NCI-H748 treated with DMSO at 0.1 percent for 48 hours (cell line): ENCODE measurements around the gene PLAU.
"Not testable (repeated sequence)": the region's sequence is repeated elsewhere in the genome, so short reads cannot be mapped to it uniquely, and the experiment has no call there.

ENCODE experiments used
- DNase-seq: peaks from one replicate; lab custom pipeline; 2025; lab: John Stamatoyannopoulos, UW

PLAU gene

DNA sequence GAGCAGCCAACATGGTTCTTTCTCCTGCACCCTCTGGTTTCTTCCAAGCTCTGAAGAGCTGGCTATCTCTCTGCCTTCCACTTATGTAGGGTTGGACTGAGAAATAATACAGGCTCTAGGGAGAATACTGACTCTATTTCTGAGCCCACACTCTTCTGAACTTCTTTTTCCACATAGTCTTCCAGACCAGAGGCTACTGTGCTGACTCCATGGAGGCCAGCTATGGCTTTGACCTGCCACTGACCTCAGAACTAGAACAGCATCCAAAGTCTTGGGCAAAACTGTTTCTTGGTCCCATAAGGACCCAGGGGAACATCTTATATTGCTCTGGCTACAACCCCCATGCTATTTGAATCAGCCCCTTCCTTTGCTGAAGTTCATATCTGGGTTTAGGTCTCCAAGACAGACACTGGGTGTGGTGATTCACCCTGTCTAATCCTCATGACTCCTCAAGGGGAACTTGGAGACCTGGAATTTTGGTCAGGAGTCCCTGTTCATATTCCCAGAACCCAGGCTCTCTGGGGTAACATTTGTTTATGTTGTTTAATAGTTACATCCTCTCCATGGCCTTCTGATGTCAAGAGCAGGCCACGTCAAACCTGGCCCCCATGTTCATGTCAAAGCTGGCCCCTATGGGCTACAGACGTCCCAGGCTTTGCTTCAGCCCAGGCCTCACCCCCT, 12.1 kb upstream of the PLAU start:
- DNase-seq = no peak

DNA sequence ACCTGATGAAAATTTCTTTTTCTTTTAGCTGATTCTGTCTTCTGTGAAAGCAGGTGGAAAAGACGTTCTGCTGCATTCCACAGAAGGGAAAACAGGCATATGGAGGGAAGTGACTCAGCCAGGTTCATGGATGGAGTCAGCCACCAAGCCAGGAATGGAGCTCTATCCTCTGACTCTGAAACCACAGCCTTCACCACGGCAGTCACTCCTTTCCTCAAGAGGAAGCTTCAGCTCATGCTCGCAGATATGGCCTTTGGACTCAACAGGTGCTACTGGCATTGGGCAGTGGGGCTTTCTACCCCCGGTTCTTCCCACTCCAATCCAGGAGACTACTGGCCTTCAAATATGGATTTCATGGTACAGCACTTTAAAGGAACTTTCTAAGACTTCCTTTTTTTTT, 11.5 kb upstream of the PLAU start:
- DNase-seq = no peak

DNA sequence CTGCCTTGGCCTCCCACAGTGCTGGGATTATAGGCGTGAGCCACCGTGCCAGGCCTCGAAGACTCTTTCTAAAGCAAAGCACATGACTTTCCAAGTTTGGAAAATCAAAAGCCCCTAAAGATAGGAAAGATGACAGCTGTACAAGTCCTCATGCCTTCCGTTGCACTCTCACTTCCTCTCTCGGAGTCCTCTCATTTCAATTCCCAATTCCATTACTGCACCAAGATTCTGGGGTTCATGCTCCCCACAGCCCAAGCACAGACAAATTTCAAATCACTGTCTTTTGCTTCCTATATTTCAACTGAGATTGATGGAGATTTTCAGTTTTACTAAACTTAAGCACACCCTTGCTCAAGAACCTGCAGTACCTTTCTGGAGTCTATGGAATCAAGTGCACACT, 10.9 kb upstream of the PLAU start:
- DNase-seq = no peak

DNA sequence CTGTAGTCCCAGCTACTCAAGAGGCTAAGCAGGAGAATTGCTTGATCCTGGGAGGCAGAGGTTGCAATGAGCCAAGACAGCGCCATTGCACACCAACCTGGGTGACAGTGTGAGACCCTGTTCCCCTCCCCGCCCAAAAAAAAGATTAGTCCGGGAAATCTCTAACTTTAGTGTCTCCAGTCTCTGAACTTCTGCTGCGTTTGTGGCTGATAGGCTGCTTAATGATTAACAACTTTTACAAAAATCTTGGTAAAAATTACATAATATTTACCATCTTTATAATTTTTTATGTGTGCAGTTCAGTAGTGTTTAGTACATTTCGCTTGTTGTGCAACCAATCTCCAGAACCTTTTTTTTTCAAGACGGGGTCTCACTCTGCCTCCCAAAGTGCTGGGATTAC, 9.7 kb upstream of the PLAU start:
- no peak for DNase-seq

DNA sequence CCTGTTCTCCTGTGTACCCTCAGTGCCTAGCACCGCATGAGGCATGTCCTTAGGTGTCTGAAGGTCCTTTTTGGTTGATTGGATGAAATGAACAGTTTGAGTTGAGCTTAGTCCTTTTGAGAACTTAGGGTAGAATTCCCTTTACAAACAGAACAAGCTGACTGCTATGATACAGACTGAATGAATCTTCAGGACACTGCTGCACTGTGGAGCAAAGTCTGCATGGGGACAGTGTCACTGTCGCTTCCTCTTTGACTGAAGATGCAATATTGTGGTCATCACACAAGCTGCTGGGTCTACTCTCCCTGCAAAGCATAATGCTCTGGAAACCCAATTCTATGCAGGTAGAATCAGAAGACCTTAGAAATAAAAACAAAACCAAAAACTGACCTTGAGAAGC, 8.6 kb upstream of the PLAU start:
- no peak for DNase-seq

DNA sequence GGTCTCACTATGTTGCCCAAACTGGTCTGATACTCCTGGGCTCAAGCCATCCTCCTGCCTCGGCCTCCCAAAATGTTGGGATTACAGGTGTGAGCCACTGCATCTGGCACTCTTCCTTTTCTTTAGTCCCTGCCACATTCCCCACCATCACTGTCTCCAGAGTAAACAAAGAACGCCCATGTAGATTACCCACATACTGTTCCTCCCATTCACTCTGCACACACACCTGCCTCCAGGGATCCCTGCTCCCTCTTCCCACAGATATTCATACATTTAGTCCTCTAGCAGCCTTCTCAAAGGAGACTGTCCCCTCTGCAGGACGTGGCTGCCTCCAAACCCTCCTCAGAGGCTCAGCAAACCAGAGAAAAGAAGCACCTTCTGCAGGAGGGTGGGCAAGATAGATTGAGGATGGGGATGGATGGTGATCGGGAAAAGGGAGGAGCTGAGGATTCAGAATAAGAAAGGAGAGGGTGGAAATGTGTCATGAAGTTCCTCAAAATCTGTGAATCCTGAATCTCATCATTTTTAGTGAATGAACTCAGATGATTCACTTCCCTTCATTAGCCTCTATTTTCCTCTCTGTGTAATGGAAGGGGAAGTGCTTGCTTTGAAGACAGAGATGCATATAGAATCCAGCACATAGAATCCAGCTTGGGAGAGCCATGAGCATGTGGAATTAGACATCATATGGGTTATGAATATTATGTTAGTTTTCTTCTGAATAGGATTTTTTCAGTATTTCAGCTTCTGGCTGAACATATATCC, 5.5 kb upstream of the PLAU start:
- no peak for DNase-seq

DNA sequence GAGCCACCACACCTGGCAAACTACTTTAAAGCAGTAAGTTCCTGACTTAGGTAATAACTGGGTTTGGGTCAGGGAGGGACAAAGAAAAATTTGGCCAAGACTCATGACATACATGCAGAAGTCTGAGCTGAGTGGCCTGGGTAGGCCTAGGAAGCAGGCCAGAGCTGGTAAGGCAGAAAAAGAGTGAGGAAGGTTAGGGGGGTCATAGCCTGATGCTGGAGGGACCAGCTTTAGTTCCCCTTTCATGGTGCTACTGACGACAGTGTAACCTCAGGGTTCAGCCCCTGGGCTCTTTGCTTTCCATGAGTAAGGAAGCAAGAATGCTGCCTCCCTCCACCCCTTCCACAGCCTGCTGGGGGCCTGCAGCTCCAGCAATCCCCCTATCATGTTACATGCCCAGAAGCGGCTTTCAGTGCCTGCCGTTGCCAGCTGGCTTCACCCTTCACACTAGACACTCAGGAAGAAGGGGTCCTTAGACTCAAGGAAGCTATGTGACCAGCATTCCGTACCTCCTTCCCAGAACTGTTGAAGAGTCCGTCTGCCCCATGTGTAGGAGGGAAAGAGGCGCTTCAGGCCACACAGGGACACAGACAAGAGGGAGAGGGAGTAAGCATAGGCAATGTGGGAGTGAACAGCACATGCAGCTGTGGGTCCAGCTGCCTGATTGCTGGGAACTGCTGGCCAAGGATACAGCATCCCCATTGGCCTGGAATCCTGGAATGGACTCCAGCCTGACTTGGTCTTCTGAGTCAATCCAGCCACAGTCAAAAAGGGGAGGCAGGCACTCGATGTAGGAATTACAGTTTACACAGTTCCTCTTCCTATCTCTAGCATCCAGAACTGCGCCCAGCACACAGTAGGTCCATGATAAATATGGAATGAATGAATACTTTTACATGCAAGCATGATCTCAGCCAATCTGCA, 4.1 kb upstream of the PLAU start:
- DNase-seq = no peak

DNA sequence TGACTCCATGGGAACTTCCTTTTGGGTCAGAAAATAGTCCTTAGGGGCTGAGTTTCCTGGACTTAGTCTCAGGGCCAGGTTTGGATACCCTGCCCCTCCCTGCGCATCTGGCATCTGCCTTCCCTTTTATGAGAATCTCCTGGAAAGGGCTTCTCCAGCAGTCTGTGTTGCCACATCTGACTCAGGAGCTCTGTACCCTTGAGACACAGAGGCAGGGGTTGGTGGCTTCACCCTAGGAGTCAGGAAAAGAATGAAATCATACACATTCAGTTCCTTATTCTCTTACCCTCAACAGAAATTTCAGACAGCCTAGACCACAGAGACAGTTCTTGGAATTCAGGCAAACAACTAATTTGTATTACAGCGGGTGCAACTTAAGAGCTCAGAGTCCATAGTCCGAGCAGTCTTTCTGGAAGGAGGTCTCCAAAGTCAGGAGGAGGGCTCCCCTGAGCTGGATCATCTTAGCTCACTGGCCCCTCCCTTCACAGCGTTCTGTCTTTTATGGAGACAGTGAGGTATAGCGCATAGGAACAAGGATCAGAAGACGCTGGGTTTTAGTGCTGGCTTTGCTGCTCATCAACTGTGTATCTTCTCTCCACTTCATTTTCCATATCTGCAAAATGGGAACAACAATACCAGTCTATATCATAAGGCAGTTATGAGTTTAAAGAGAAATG, 3.0 kb upstream of the PLAU start:
- no peak for DNase-seq

DNA sequence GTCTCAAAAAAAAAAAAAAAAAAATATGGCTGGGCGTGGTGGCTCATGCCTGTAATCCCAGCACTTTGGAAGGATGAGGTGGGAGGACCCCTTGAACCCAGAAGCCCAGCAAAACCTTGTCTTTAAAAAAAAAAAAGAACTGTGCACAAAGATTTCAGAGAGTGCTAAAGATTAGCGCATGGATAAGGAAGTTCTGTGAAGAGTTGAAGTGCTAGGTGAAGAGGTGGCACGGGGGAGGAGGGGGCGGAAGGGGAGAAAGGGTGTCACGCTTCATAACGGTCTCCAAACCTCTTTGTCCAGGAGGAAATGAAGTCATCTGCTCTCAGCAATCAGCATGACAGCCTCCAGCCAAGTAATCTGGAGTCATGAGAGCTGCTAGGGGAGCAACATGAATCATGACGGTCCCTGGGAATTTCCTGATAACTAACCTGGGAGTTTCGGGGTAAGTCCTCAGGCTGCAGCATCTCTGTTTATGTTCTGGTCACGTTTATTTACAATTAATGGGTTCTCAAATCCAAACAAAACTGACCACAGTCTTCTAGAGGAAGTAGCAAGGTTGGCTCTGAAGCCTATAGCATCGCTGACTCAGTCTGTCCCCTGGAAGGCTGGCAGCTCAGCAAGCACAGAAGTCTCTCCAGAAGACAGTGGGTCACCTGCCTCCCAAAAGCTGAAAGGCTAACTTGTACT, 1.9 kb upstream of the PLAU start:
- DNase-seq = no peak

DNA sequence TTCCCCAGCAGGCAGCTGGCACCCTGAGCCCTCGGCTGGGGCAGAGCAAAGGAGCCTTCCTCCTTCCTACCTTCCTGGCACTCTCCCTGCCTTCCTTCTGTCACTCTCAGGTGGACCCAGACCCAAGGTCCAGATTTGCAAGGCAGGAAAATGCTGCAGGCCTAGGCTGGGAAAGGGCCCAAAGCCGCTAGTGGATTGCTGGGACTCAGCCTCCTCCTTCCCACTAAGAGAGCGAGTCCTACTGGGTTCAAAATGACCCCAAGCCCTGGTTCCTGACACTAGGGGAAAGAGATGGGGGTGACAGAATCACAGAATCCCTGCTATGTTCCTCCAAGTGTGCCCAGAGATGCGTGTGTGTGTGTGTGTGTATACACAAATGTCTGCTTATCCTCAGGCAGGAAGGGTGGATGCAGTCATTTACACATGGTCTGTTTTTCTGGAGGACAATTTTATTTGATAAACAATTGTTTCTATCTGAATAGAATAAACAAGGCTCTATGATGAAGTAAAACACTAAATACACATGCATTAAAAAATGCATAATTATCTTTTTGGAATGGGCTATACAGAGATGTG, 1.3 kb upstream of the PLAU start:
- no peak for DNase-seq

DNA sequence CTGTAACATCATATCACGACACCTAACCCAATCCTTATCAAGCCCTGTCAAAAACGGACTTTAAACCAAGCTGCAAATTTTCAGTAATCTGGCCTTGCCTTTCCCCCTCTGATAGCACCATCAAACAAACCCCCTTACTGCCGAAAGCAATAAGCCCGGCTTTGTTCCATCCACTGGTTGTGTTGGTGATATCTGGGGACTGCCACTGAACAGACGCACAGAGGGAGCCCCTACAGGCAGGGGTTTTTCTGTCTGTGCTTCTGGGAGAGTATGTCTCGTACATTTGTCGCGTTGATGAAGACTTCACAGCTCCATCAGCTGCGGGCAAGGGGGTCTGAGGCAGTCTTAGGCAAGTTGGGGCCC, 550 bp upstream of the PLAU start:
- no peak for DNase-seq

DNA sequence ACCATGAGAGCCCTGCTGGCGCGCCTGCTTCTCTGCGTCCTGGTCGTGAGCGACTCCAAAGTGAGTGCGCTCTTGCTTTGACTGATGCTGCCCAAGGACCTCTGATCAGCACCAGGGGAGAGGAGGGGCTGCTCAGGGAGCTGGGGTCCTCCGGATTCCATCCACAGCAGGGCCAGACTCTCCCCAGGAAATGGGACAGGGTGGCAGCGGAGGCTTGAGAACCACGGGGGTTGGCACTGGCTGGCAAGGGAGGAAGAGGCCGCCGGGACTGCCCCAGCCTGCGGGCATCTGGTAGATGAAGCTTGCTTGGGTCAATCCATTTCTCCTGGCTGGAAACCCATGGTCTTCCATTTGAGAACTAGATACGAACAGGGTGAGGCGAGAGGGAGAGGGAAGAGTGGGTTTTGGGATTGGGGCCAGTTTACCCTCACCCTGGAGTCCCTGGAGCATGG, 647 bp downstream of the PLAU start:
- no peak for DNase-seq

DNA sequence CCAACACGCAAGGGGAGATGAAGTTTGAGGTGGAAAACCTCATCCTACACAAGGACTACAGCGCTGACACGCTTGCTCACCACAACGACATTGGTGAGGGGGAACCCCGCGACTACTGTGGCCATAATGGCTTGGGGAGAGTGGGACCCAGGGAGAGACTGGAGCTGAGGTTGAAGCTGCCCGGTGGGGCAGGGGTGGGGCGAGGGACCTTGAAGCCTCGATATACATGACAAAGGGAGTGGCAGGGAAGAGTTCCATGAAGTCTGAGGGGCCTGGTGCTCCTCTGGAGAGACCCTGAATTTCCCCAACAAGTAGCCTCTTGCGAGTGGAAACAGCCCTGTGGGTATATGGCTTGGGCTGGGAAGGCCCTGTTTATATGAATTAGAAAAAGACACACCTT, 3.1 kb downstream of the PLAU start:
- no peak for DNase-seq

DNA sequence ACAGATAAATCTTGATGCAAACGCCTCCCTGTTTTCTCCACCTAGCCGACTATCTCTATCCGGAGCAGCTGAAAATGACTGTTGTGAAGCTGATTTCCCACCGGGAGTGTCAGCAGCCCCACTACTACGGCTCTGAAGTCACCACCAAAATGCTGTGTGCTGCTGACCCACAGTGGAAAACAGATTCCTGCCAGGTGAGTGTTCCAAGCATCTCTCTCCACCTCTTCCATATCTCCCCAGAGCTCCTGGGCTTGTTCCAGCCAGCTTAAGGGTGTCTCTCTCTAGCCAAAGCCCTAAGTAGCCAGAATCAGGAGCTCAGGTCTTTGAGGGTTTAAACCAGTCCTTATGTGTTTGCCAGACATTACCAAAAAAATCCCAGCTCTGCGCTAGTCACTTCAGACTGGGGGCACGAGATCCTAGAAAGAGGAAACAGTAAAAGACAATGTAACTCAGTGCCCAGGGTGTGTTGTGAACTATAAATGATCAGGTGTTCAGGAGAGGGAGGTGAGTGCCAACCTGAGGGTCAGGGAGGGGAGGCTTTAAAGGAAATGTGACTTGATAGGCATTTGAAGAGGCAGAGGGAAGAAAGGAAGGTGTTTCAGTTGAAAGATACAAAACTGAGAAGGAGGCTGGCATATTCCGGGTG, 4.4 kb downstream of the PLAU start:
- no peak for DNase-seq

DNA sequence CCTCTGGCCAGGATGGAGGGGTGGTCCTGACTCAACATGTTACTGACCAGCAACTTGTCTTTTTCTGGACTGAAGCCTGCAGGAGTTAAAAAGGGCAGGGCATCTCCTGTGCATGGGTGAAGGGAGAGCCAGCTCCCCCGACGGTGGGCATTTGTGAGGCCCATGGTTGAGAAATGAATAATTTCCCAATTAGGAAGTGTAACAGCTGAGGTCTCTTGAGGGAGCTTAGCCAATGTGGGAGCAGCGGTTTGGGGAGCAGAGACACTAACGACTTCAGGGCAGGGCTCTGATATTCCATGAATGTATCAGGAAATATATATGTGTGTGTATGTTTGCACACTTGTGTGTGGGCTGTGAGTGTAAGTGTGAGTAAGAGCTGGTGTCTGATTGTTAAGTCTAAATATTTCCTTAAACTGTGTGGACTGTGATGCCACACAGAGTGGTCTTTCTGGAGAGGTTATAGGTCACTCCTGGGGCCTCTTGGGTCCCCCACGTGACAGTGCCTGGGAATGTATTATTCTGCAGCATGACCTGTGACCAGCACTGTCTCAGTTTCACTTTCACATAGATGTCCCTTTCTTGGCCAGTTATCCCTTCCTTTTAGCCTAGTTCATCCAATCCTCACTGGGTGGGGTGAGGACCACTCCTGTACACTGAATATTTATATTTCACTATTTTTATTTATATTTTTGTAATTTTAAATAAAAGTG, 6.0 kb downstream of the PLAU start:
- no peak for DNase-seq

DNA sequence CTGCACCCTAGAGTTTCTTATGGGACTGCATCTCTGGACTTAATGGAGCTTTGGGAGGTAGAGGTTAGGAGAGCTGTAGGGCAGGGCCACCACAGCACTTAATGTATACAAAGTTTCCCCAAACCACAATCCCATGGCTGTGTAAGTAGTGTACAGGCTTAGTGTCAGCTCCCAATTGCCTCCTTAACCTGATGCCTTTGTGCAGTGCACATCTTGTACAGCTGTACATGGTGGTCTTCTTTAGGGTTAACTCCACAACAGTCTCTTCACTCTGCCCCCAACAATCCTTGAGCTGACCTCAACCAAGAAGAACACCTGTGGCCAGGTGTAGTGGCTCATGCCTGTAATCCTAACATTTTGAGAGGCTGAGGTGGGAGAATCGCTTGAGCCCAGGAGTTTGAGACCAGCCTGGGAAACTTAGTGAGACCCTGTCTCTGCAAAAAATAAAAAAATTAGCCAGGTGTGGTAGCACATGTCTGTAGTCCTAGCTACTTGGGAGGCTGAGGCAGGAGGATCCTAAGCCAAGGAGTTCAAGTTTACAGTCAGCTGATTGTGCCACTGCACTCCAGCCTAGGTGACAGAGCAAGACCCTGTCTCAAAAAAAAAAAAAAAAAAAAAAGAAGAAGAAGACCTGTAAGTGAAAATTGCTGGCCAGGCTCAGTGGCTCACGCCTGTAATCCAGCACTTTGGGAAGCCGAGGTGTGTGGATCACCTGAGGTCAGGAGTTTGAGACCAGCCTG, 6.8 kb downstream of the PLAU start:
- no peak for DNase-seq

DNA sequence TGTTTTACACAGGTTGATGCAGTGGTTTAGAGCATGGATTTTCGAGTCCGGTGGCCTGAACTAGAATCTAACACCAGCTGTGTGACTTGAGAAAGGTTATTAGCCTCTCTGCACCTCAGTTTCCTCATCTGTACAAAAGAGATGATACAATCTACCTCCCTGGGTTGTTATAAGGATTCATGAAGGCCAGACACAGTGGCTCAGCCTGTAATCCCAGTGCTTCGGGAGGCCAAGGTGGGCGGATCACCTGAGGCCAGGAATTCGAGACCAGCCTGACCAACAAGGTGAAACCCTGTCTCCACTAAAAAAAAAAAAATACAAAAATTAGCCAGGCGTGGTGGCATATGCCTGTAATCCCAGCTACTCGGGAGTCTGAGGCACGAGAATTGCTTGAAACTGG, 8.5 kb downstream of the PLAU start:
- DNase-seq = not testable (repeated sequence)

DNA sequence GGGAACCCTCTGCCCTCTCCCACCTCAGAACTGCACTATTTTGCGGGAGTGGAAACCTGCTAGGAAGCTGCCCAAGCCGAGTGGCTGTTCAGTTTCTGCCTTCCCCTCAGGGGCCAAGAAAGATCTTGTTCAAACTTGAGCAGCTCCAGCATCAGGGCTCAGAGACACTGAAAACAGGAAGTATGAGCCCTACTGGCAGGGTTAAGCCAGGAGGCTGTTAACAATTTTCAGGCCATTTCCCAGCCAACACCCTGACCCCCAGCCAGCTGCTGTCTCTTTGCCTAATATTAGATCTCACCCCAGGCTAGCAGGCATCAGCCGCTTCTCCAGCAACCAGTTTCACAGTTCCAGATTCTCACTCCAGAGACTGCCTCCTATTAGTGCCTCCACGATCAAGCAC, 9.2 kb downstream of the PLAU start:
- DNase-seq = no peak
